Endodermal cell (in vitro differentiated cells): ENCODE measurements around the gene KRTAP5-10. TPM values are rescaled to one million over a fixed set of nuclear protein-coding genes. Genes with fewer than 3 reads are reported as not detected.
"Not testable (repeated sequence)": the region's sequence is repeated elsewhere in the genome, so short reads cannot be mapped to it uniquely, and the experiment has no call there.

Source experiments
- DNase-seq: peaks from one replicate; pipeline ENCODE4 v3.0.0-alpha.2; 2017
- H3K27ac ChIP-seq: 2 replicates; pipeline ENCODE4 v1.5.1; 2013; ENCODE audit warnings: mild to moderate bottlenecking, low read depth, low read length, moderate library complexity
- H3K27me3 ChIP-seq: 2 replicates; pipeline ENCODE4 v1.6.1; 2013; ENCODE audit warnings: mild to moderate bottlenecking, low read length, moderate library complexity; ENCODE audit not compliant: insufficient read depth, control insufficient read depth, poor library complexity, severe bottlenecking
- H3K36me3 ChIP-seq: 2 replicates; pipeline ENCODE4 v1.7.0; 2013; ENCODE audit warnings: mild to moderate bottlenecking, low read length, moderate library complexity; ENCODE audit not compliant: control insufficient read depth, insufficient read depth
- H3K4me1 ChIP-seq: one replicate; pipeline ENCODE4 v1.7.0; 2013; ENCODE audit warnings: low read length; ENCODE audit not compliant: control insufficient read depth, insufficient read depth
- H3K4me3 ChIP-seq: 2 replicates; pipeline ENCODE4 v1.5.1; 2013; ENCODE audit warnings: mild to moderate bottlenecking, low read length, moderate library complexity
- H3K9ac ChIP-seq: 2 replicates; pipeline ENCODE4 v1.6.1; 2013; ENCODE audit warnings: mild to moderate bottlenecking, low read length, moderate library complexity; ENCODE audit not compliant: poor library complexity, severe bottlenecking; ENCODE audit errors: extremely low read depth
- H3K9me3 ChIP-seq: 2 replicates; pipeline ENCODE4 v1.6.1; 2013; ENCODE audit warnings: mild to moderate bottlenecking, low read length, moderate library complexity; ENCODE audit not compliant: control insufficient read depth
- H3K27ac Mint-ChIP-seq: 2 replicates; pipeline ENCODE4 v1.8.0; 2020; ENCODE audit warnings: mixed read lengths
- H3K27me3 Mint-ChIP-seq: 2 replicates; pipeline ENCODE4 v1.8.0; 2021; ENCODE audit warnings: mild to moderate bottlenecking, mixed read lengths; ENCODE audit not compliant: insufficient read depth
- H3K36me3 Mint-ChIP-seq: 2 replicates; pipeline ENCODE4 v1.8.0; 2020; ENCODE audit warnings: low read depth, mixed read lengths
- H3K4me1 Mint-ChIP-seq: 2 replicates; pipeline ENCODE4 v1.8.0; 2020; ENCODE audit warnings: mixed read lengths
- H3K4me3 Mint-ChIP-seq: 2 replicates; pipeline ENCODE4 v1.8.0; 2020; ENCODE audit warnings: mild to moderate bottlenecking, moderate library complexity, mixed read lengths
- H3K9me3 Mint-ChIP-seq: 2 replicates; pipeline ENCODE4 v1.8.0; 2020; ENCODE audit warnings: mild to moderate bottlenecking, mixed read lengths
- CTCF ChIP-seq: fragments of 200-600 bp; sonication (generic); conservative IDR thresholded peaks from 2 replicates; pipeline ENCODE4 v1.5.0; 2021; ENCODE audit warnings: antibody characterized with exemption, mild to moderate bottlenecking
- WGBS, 2 experiments: methylation state at CpG; one replicate each; pipeline versions ENCODE4 v1.1.5 to v1.1.7; 2013; ENCODE audit warnings: missing lambda C conversion rate in 2 of 2, mixed read lengths in 1 of 2; ENCODE audit not compliant: insufficient coverage in 1 of 2, insufficient read length in 1 of 2; 5-methylcytosine and 5-hydroxymethylcytosine counted together
- total RNA-seq, 2 donors: library from RNA; stranded (reverse); fragmentation: NEBNext Ultra II Directional in 1 of 2; extraction: Animal tissue kit (Norgen Biotek cat#: 25700) in 1 of 2; gene quantifications; 2 replicates in 1 of 2; 3 replicates in 1 of 2; pipeline ENCODE4 v1.2.1, GENCODE V29; 2021

Gene KRTAP5-10
- total RNA-seq, 2 donors from 2014 or later, result 0.29 TPM; not detected in 1

- H3K4me1 ChIP-seq, result no peaks in the 10 kb centered on the region
- TF ChIP-seq CTCF, result no peak
- no peak overlapping the region for H3K27ac ChIP-seq
- H3K27me3 ChIP-seq, result no peaks in the 10 kb centered on the region
- H3K4me3 ChIP-seq, result no peak overlapping the region
- 80 to 89% methylated on average over 5 to 8 of the region's 8 CpGs for WGBS, 2 experiments
- Mint-ChIP-seq H3K27ac (no peak overlapping the region), H3K4me3 (no peak overlapping the region), H3K27me3 (peaks cover 13% of the 10 kb centered on the region), H3K4me1 (peaks cover 12% of the 10 kb centered on the region), H3K36me3 (no peaks in the 10 kb centered on the region), H3K9me3 (no peaks in the 10 kb centered on the region)
- H3K9me3 ChIP-seq, result no peaks in the 10 kb centered on the region
- H3K9ac ChIP-seq, result no peak overlapping the region
- H3K36me3 ChIP-seq, result no peaks in the 10 kb centered on the region
- no peak for DNase-seq
Measured at GRCh38 chr11:71568704-71569349, 3.5 kb downstream of the KRTAP5-10 start.

GRCh38 chr11:71571101-71571850 is 5.9 kb downstream of the KRTAP5-10 start:
- H3K9me3 ChIP-seq, DNase-seq, H3K9me3 Mint-ChIP-seq, H3K27ac ChIP-seq, H3K4me3 Mint-ChIP-seq, H3K36me3 ChIP-seq, H3K36me3 Mint-ChIP-seq, H3K9ac ChIP-seq, H3K27me3 ChIP-seq, H3K4me1 ChIP-seq, H3K4me3 ChIP-seq, H3K27ac Mint-ChIP-seq, H3K27me3 Mint-ChIP-seq: not testable (repeated sequence)
- peaks cover 16% of the 10 kb centered on the region for H3K4me1 Mint-ChIP-seq
- 91 to 95% methylated on average over 26 to 32 of the region's 39 CpGs for WGBS, 2 experiments

- Mint-ChIP-seq H3K9me3 (no peaks in the 10 kb centered on the region), H3K4me3 (no peak overlapping the region), H3K27me3 (peaks cover 7% of the 10 kb centered on the region), H3K36me3 (no peaks in the 10 kb centered on the region), H3K27ac (no peak overlapping the region), H3K4me1 (peaks cover 12% of the 10 kb centered on the region)
- no peaks in the 10 kb centered on the region for H3K36me3 ChIP-seq
- no peak overlapping the region for H3K4me3 ChIP-seq
- no peak for TF ChIP-seq CTCF
- 90 to 93% methylated on average over 7 to 11 of the region's 11 CpGs for WGBS, 2 experiments
- no peak for DNase-seq
- H3K27ac ChIP-seq, result no peak overlapping the region
- H3K27me3 ChIP-seq, result no peaks in the 10 kb centered on the region
- no peaks in the 10 kb centered on the region for H3K4me1 ChIP-seq
- no peak overlapping the region for H3K9ac ChIP-seq
- H3K9me3 ChIP-seq, result no peaks in the 10 kb centered on the region
Measured at GRCh38 chr11:71572811-71573210, 7.4 kb downstream of the KRTAP5-10 start.
